ENCODE data around the gene PBX3.

DNA sequence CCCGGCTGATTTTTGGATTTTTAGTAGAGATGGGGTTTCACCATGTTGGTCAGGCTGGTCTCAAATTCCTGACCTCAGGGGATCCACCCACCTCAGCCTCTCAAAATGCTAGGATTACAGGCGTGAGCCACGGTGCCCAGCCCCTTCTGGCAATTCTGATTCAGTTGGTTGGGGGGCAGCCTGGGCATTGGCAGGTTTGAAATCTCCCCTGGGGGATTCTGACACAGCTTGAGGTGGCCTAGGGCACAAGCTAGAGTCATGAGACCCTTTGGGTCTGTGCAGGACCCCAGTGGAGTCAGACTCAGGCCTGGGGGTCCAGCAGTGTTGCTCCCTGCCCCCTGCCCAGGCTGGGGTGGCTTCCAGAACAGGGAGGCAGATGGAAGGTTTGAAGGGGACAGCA, 239.8 kb downstream of the PBX3 start:
- TF ChIP-seq, protein P1, sequence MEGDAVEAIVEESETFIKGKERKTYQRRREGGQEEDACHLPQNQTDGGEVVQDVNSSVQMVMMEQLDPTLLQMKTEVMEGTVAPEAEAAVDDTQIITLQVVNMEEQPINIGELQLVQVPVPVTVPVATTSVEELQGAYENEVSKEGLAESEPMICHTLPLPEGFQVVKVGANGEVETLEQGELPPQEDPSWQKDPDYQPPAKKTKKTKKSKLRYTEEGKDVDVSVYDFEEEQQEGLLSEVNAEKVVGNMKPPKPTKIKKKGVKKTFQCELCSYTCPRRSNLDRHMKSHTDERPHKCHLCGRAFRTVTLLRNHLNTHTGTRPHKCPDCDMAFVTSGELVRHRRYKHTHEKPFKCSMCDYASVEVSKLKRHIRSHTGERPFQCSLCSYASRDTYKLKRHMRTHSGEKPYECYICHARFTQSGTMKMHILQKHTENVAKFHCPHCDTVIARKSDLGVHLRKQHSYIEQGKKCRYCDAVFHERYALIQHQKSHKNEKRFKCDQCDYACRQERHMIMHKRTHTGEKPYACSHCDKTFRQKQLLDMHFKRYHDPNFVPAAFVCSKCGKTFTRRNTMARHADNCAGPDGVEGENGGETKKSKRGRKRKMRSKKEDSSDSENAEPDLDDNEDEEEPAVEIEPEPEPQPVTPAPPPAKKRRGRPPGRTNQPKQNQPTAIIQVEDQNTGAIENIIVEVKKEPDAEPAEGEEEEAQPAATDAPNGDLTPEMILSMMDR (IDR thresholded peaks at IDR 0.05): no peak
- TF ChIP-seq, protein P2, sequence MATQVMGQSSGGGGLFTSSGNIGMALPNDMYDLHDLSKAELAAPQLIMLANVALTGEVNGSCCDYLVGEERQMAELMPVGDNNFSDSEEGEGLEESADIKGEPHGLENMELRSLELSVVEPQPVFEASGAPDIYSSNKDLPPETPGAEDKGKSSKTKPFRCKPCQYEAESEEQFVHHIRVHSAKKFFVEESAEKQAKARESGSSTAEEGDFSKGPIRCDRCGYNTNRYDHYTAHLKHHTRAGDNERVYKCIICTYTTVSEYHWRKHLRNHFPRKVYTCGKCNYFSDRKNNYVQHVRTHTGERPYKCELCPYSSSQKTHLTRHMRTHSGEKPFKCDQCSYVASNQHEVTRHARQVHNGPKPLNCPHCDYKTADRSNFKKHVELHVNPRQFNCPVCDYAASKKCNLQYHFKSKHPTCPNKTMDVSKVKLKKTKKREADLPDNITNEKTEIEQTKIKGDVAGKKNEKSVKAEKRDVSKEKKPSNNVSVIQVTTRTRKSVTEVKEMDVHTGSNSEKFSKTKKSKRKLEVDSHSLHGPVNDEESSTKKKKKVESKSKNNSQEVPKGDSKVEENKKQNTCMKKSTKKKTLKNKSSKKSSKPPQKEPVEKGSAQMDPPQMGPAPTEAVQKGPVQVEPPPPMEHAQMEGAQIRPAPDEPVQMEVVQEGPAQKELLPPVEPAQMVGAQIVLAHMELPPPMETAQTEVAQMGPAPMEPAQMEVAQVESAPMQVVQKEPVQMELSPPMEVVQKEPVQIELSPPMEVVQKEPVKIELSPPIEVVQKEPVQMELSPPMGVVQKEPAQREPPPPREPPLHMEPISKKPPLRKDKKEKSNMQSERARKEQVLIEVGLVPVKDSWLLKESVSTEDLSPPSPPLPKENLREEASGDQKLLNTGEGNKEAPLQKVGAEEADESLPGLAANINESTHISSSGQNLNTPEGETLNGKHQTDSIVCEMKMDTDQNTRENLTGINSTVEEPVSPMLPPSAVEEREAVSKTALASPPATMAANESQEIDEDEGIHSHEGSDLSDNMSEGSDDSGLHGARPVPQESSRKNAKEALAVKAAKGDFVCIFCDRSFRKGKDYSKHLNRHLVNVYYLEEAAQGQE (IDR thresholded peaks at IDR 0.05; ENCODE audit: insufficient read depth in 1 of 2, low read depth in 2 of 2, low read length in 1 of 2): no peak
- TF ChIP-seq POLR2AphosphoS5 (IDR thresholded peaks at IDR 0.05; ENCODE audit: low read depth, low read length): no peak
